T1000 (cell line): ENCODE measurements around the gene PLPPR4.
"Not testable (repeated sequence)": the region's sequence is repeated elsewhere in the genome, so short reads cannot be mapped to it uniquely, and the experiment has no call there.

Source experiments
- DNase-seq: peaks from one replicate; lab custom pipeline; 2025; ENCODE audit warnings: mixed read lengths; lab: John Stamatoyannopoulos, UW

The PLPPR4 gene

GRCh38 chr1:99269321-99269720 lies 5.0 kb downstream of the PLPPR4 start:
- DNase-seq: no peak

GRCh38 chr1:99270646-99271045 lies 6.4 kb downstream of the PLPPR4 start:
- DNase-seq: no peak

- DNase-seq: no peak
Observed at GRCh38 chr1:99271249-99271648, 7.0 kb downstream of the PLPPR4 start.

GRCh38 chr1:99277066-99277465 lies 12.8 kb downstream of the PLPPR4 start:
- DNase-seq: no peak

- no peak for DNase-seq
Observed at GRCh38 chr1:99279525-99279924, 15.2 kb downstream of the PLPPR4 start.

GRCh38 chr1:99281105-99281504 lies 16.8 kb downstream of the PLPPR4 start:
- no peak for DNase-seq

GRCh38 chr1:99282536-99282935 lies 18.2 kb downstream of the PLPPR4 start:
- no peak for DNase-seq

- not testable (repeated sequence) for DNase-seq
Observed at GRCh38 chr1:99283521-99283920, 19.2 kb downstream of the PLPPR4 start.

GRCh38 chr1:99292886-99293285 lies 28.6 kb downstream of the PLPPR4 start:
- no peak for DNase-seq

- DNase-seq: no peak
Observed at GRCh38 chr1:99297923-99298322, 33.6 kb downstream of the PLPPR4 start.

- no peak for DNase-seq
Observed at GRCh38 chr1:99304725-99305282, 40.5 kb downstream of the PLPPR4 start.

GRCh38 chr1:99305626-99306025 lies 41.3 kb downstream of the PLPPR4 start:
- no peak for DNase-seq

GRCh38 chr1:99306056-99306455 lies 41.8 kb downstream of the PLPPR4 start:
- DNase-seq: no peak

GRCh38 chr1:99306644-99307043 lies 42.4 kb downstream of the PLPPR4 start:
- DNase-seq: no peak

- DNase-seq: no peak
Observed at GRCh38 chr1:99315305-99315704, 51.0 kb downstream of the PLPPR4 start.

- DNase-seq: no peak
Observed at GRCh38 chr1:99326215-99326949, 62.1 kb downstream of the PLPPR4 start.

- no peak for DNase-seq
Observed at GRCh38 chr1:99327357-99327756, 63.1 kb downstream of the PLPPR4 start.

GRCh38 chr1:99328171-99328570 lies 63.9 kb downstream of the PLPPR4 start:
- DNase-seq: no peak

- no peak for DNase-seq
Observed at GRCh38 chr1:99331083-99331482, 66.8 kb downstream of the PLPPR4 start.

- no peak for DNase-seq
Observed at GRCh38 chr1:99331636-99332035, 67.3 kb downstream of the PLPPR4 start.

- no peak for DNase-seq
Observed at GRCh38 chr1:99332561-99332960, 68.3 kb downstream of the PLPPR4 start.

- no peak for DNase-seq
Observed at GRCh38 chr1:99334991-99335390, 70.7 kb downstream of the PLPPR4 start.

- DNase-seq: no peak
Observed at GRCh38 chr1:99347041-99347684, 82.9 kb downstream of the PLPPR4 start.
